ENCODE measurements around the gene LINGO1.

The LINGO1 gene

DNA sequence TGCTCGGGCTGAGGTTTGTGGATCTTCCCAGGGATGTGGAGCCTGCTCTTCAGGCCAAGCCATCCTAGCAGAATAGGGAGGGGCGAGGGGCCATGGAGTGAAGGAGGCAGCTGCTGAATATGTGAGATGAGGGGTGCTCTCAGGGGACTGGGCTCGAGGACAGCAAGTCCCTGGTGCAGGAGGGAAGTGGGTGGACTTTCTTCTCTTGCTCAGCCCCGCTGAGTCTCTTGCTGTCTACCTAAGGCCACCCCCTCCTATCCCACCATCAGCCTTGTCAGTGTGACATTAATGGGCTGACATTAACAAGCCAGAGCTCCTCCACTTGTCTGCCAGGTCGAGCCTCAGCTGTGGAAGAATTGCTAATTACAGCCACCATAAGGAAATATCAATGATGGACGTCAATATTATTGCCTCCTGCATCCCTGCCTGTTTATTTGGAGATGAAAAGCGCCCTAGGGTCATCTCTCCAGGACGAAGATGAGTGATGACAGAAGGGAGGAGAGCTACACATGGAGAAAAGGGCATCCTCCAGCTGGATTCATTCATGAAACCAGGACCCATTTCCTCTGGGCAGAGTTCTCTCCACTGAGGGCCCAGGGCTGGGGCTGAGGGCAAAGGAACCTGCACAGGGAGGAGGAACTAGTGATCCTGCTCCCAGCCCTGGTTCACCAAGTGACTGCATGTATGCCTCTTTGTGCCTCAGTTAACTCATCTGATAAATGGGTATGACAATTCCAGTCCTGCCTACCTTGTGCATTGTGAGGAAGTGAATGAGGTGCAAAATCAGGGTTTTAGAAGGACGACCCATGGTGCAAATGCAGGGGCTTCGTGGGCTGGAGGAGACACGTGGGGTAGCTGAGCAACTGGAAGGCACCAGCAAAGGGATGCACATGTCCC is 34.9 kb upstream of the LINGO1 start:
- Histone ChIP-seq H3K4me3 (ENCODE audit: low read depth, low read length) (no peak overlapping the region), H3K27me3 (replicated peaks) (no peaks in the 10 kb centered on the region), H3K36me3 (replicated peaks) (no peaks in the 10 kb centered on the region), H3K27ac (no peak overlapping the region)
- TF ChIP-seq CTCF (IDR thresholded peaks at IDR 0.05; ENCODE audit: low read depth, low read length, missing control alignments), result no peak
- no peak for DNase-seq
- in situ Hi-C loops (cut with HindIII; ENCODE audit: low pct_ligation_motif_present, low sequenced_read_pairs), result no loop called here

GRCh38 chr15:77666296-77666660 is 33.6 kb upstream of the LINGO1 start:
- H3K4me3 ChIP-seq (ENCODE audit: low read depth, low read length), result no peak overlapping the region
- DNase-seq, result no peak
- no peaks in the 10 kb centered on the region for H3K36me3 ChIP-seq (replicated peaks)
- no peak overlapping the region for H3K27ac ChIP-seq
- in situ Hi-C loops (cut with HindIII; ENCODE audit: low pct_ligation_motif_present, low sequenced_read_pairs), result no loop called here
- no peaks in the 10 kb centered on the region for H3K27me3 ChIP-seq (replicated peaks)
- no peak for TF ChIP-seq CTCF (IDR thresholded peaks at IDR 0.05; ENCODE audit: low read depth, low read length, missing control alignments)

- no peak overlapping the region for H3K27ac ChIP-seq
- in situ Hi-C loops (cut with HindIII; ENCODE audit: low pct_ligation_motif_present, low sequenced_read_pairs), result no loop called here
- no peak for TF ChIP-seq CTCF (IDR thresholded peaks at IDR 0.05; ENCODE audit: low read depth, low read length, missing control alignments)
- no peaks in the 10 kb centered on the region for H3K27me3 ChIP-seq (replicated peaks)
- no peak for DNase-seq
- no peak overlapping the region for H3K4me3 ChIP-seq (ENCODE audit: low read depth, low read length)
- no peaks in the 10 kb centered on the region for H3K36me3 ChIP-seq (replicated peaks)
Observed at GRCh38 chr15:77665530-77666295, 33.0 kb upstream of the LINGO1 start.

GRCh38 chr15:77664428-77664827 is 31.7 kb upstream of the LINGO1 start:
- no peak overlapping the region for H3K4me3 ChIP-seq (ENCODE audit: low read depth, low read length)
- in situ Hi-C loops (cut with HindIII; ENCODE audit: low pct_ligation_motif_present, low sequenced_read_pairs), result no loop called here
- no peak for TF ChIP-seq CTCF (IDR thresholded peaks at IDR 0.05; ENCODE audit: low read depth, low read length, missing control alignments)
- H3K27ac ChIP-seq, result no peak overlapping the region
- DNase-seq, result no peak
- H3K27me3 ChIP-seq (replicated peaks), result no peaks in the 10 kb centered on the region
- no peaks in the 10 kb centered on the region for H3K36me3 ChIP-seq (replicated peaks)

- in situ Hi-C loops (cut with HindIII; ENCODE audit: low pct_ligation_motif_present, low sequenced_read_pairs), result no loop called here
- Histone ChIP-seq H3K36me3 (replicated peaks) (no peaks in the 10 kb centered on the region), H3K4me3 (ENCODE audit: low read depth, low read length) (no peak overlapping the region), H3K27ac (no peak overlapping the region), H3K27me3 (replicated peaks) (peaks cover 3% of the 10 kb centered on the region)
- DNase-seq, result no peak
- no peak for TF ChIP-seq CTCF (IDR thresholded peaks at IDR 0.05; ENCODE audit: low read depth, low read length, missing control alignments)
Observed at GRCh38 chr15:77663256-77663655, 30.5 kb upstream of the LINGO1 start.

Data from brain microvascular endothelial cell (primary cell).